Fibroblast of skin of right quadriceps (primary cell): Measurements from ENCODE around the gene LRRC31.
A peak's percentile ranks its signal among the peaks of the same experiment; 100 is the strongest.

Source experiments
- DNase-seq: peaks from one replicate; pipeline ENCODE4 v3.0.0-alpha.2; 2013

LRRC31 gene

DNA sequence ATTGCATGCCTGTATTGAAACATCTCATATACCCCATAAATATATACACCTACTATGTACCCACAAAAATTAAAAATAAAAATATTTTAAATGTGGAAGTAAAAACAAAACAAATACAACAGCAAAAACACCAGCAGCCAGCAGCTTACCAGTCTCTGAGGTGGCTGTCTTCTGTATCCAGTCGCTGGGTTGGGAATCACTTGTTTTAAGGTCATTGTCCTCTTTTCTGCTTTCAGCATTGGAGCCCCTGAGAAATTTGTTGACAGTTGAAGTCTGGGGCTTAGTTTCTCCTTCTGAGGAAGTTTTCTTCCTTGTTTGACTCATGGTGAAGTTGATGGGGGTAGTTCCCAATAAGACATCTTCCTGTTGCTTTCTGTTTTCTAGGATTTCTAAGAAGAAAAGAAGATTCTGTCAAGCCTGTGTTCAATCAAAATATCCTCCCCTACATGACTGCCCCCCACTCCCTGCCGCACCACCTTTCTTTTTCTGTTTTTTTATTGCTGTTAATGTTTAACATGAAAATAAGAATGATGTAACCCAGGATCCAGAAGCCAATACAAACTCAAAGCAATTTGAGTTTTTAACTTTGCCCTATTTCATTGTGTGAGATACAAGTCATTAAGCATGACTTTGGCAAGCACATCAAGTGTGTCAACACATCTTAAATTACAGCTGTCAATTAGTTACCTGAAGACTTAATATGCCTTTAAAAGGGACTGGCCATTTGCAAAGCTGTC lies at the start of gene LRRC31:
Gene LRRC31 (minus strand): TSS at position 452 of the 737 bp plus-strand sequence. CDS start 128 bp downstream, at position 324.
- no peak for DNase-seq

GRCh38 chr3:169914321-169914720 lies 44.6 kb upstream of the LRRC31 start:
- DNase-seq, result no peak

DNA sequence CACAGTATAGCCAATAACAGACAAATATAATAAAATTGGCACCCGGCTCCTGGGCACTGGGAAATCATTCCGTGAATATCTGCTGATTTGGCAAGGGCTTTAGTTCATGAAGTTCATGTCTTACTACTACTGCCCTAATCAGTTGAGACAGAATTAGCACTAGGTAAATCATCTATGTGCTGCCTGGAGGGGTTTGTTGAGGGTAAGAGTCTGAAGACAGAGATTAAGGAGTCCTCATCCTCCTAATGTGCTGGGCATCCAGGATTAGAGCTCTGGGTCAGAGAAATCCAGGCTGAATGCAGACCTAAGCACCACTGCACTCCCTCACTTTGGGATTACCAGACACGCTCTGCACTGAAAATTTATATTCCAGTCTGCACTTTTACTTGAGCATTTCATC lies 43.6 kb upstream of the LRRC31 start:
- DNase-seq, result no peak

GRCh38 chr3:169911272-169911671 lies 41.5 kb upstream of the LRRC31 start, which contains the start of gene SAMD7:
Gene SAMD7, plus strand, starts transcription at chr3:169911572. Its CDS starts 7,927 bp downstream, at chr3:169919499.
- DNase-seq, result no peak

GRCh38 chr3:169907944-169908343 lies 38.2 kb upstream of the LRRC31 start:
- DNase-seq, result no peak

DNA sequence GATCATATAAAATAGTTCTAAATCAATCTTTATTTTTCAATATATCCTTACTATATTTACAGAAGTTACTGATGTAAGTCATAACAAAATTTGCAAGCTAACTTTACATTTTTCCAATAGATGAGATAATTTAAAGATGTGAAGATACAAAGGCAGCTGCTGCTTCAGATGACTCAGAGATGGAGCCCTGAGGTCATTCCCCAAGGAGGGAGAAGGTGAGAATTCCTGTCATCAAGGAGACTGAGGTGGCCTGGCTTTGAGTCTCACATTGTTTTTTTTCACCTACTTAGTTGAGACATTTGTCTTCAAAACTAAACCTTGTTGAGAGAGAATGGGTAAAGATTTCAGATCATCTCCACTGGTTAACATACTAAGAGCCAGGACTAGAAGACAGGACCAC lies 37.7 kb upstream of the LRRC31 start:
- DNase-seq, result no peak

- no peak for DNase-seq
These were observed 35.7 kb upstream of the LRRC31 start for GRCh38 chr3:169905404-169905803.

DNA sequence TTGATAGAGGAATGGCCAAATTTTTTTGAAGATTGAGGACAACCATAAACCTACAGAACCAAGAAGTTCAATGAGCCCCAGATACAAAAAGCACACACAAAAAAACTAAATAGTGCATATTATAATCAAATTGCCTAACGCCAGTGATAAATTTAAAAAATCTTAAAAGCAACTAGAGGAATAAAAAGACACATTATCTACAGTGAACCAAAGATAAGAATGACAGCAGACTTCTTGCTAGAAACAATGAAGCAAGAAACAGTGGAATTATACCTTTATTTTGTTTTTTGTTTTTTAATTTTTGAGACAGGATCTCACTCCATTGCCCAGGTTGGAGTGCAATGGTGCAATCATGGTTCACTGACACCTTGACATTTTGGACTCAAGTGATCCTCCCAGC lies 31.7 kb upstream of the LRRC31 start:
- no peak for DNase-seq

GRCh38 chr3:169897284-169897683 lies 27.5 kb upstream of the LRRC31 start:
- DNase-seq, result no peak

DNA sequence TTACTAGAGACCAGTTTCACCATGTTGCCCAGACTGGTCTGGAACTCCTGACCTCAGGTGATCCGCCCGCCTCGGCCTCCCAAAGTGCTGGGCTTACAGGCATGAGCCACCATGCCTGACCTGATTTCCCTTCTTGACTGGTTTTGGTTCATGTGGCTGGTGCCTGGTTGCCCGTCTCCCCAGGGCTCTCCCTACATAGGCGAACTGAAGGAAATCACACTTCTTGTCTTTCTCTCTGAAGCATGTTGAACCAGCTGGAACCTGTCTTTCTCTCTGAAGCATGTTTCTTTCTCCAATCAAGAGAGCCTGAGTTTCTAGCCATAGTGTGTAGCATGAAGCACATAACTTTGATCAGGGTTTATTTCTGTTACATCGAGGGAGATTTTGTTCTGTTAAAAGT lies 25.3 kb upstream of the LRRC31 start:
- no peak for DNase-seq

- DNase-seq, result no peak
These were observed 24.4 kb upstream of the LRRC31 start for GRCh38 chr3:169894110-169894509.

- DNase-seq, result no peak
These were observed 22.2 kb upstream of the LRRC31 start for GRCh38 chr3:169891886-169892285.

- peak; percentile 10 for DNase-seq
These were observed 16.9 kb upstream of the LRRC31 start for GRCh38 chr3:169886671-169887070.

DNA sequence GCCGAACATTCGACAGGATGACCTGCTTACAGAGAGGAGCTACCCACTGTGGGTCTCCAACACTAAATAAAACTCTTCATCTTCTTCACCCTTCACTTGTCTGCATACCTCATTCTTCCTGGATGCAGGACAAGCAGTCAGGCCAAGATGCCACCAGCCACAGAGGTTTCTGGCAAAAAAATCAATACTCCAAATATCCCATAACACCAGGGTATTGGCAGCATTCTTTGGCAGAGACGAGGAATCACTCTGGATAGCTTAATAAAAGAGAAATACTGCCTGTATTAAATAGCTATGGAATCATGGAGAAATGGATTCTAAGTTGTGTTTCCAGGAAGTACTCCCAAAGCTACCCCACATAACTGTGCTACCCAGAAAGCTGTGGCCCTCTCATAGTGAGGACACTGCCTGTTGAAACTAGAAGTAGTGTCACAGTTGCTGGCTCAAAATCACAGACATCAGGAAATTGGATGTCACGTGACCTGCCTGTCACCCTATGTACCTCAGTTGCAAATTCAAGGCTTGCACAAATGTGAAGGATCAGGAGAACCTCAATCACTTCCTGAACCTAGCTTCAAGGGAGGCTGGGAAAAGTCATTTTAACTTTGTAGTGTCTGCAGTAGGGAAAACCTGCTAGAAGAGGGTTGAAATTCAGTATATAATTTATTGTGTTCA lies 11.0 kb upstream of the LRRC31 start:
- DNase-seq, result no peak

DNA sequence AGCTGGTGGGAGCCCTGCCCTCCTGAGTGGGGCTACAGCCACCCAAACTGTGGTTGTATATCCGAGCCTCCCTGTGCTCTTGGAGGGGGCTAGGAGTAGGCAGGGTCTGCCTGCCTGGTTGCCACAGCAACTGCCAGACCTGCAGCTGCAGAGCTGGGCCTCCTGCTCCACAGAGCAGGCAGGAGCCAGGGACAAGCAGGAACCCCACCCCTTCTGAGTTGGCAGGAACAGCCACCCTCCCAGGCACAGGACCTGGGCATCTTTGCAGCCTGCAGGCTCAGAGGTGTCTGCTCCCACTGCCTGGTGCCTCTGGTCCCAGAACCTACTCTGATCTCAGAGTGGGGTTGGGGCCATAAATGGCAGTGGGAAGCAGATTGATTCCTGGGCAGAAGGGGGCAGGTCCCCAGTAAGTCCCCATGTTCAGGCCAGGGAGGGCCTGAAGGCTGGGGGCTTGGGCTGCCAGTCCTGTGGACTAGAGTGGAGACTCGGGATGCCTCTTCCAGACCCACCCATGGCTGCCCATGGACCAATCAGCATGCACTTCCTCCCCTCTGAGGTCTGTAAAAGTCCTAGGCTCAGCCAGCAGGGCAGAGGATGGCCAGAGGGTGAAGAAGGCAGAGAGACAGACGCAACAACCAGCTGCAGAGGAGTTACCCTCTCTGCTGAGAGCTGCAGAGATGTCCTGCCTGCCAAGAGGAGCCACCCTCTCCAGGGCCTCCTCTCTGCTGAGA lies 10.3 kb upstream of the LRRC31 start:
- no peak for DNase-seq

- DNase-seq, result no peak
These were observed 9.3 kb upstream of the LRRC31 start for GRCh38 chr3:169879013-169879557.

GRCh38 chr3:169871129-169871886 lies 1.6 kb upstream of the LRRC31 start:
- DNase-seq, result no peak

GRCh38 chr3:169868369-169868768 lies 1.4 kb downstream of the LRRC31 start:
- DNase-seq, result no peak

GRCh38 chr3:169867584-169868210 lies 2.0 kb downstream of the LRRC31 start:
- DNase-seq, result no peak

GRCh38 chr3:169865176-169865767 lies 4.5 kb downstream of the LRRC31 start:
- no peak for DNase-seq

DNA sequence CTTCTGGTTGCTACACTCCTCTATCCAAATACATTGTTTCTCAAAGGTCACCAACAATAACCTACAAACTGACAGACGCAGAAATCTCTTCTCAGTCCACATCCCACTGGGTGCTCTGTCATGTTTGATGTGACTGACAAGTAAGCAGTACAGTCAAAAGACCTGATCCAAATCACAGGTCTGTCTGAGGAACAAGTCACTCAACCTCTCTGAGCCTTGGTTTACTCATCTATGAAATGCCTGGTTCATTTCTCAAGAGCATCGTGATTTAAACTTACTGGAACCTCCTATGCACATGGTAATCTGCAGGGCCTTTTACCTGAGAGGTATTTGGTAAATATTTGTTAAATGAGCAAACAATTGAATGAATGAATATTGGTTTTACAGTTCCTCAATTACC lies 5.5 kb downstream of the LRRC31 start:
- no peak for DNase-seq

DNA sequence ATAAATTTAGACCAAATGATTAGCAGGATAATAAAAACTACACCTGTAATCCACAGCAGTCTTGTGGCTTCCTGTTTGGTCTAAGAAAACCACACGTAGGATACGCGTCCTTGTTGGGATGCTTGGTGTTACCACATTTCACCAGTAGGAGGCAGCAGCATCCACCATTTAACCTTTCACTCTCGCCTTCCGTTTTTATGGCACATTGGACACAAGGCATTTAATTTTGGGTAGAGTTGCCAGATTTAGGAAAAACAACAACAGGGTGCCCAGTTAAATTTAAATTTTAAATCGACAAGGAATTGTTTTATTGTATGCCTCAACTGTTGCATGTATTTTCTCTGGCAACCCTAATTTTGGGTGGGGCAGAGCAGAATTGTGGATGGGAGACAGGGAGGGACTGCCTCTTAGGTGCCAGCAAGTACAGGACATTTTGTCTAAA lies 6.3 kb downstream of the LRRC31 start:
- peak; percentile 50 for DNase-seq
